Activated CD4-positive, alpha-beta T cell treated with anti-CD3 and anti-CD28 coated beads, Interleukin-2, Interleukin-6, amounts not matched to agents 100 ng/mL and 50 ng/mL, durations not matched to agents 16 hours and 8 hours (primary cell): ENCODE measurements around the gene WIF1.

Source experiments
- DNase-seq: peaks from one replicate; pipeline ENCODE4 v3.0.0-alpha.2; 2020

Gene WIF1

DNA sequence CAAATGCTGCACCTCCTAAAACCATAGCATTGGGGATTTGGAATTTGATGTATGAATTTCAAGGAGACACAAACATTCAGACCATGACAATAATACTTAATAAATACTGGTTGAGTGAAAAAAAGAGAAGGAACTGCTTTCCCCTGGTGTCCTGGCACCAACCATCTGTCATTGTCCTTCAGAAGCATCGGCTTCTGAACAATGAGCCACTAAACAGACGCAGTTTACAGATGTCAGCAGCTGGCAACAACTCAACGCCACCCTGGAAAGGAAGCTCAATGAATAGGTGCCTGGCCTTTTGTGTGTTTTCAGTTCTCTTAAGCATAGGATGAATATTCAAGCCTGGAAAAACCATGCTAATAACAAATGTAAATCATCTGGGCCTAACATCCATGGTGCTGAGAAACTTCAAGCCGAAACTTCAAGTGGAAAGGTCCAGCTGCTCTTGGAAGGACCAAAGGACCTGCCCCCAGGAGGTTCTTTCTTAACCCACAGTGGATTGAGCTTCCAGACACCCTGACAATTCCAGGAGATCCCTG is 101.3 kb downstream of the WIF1 start:
- no peak for DNase-seq

DNA sequence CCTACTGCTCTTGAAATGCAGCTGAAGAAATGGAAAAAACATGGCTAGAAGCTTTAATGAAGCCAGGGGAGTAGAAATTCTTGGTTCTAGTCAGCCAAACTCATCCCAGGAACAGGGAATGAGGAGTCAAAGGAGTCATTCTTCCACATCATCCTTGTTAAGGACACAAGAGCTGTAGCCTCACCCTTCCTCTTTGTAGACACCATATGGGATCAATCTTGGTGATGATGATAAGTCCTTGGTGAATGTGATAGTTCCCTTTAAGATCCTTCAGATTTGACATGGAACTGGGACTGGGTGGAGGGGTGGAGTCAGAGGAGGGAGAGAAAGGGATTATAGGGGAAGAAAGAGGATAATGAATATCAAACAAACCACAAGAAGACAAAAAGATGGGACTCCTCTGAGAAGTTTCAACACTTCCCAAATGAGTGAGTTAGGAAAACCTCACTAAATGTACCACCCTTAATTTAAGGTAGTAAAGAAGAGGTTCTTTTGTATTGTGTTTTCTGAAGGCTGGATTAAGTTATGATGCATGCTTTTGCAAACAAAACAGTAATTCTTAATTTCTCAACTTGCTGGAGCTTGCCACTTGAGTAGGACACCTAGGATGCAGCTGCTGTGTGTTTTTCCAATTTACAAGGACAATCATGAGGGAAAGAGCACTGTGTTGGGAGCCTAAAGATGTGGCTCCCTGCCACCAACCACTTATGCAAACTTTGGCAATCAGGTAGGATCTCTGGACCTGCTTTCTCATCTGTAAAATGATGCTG is 104.0 kb downstream of the WIF1 start:
- DNase-seq, result no peak

DNA sequence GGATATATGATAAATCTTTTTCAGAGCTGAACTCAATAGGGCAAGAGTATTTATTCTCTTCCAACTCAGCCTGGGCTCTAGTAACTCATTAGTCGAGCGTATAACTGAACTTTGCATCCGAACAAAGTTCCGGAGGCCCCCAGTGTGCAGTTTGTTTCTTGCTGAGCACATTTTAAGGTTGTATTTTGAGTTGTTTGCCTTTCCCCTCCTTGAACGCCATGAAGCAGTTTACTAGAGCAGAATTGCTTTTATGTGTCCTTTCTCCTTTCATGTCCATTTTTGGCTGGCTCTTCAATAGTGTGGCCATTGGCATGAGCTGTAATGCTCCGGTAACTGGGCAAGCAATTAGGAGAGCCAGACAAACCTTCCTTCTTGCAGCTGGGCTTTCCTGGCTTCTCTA is 105.3 kb downstream of the WIF1 start:
- no peak for DNase-seq

DNA sequence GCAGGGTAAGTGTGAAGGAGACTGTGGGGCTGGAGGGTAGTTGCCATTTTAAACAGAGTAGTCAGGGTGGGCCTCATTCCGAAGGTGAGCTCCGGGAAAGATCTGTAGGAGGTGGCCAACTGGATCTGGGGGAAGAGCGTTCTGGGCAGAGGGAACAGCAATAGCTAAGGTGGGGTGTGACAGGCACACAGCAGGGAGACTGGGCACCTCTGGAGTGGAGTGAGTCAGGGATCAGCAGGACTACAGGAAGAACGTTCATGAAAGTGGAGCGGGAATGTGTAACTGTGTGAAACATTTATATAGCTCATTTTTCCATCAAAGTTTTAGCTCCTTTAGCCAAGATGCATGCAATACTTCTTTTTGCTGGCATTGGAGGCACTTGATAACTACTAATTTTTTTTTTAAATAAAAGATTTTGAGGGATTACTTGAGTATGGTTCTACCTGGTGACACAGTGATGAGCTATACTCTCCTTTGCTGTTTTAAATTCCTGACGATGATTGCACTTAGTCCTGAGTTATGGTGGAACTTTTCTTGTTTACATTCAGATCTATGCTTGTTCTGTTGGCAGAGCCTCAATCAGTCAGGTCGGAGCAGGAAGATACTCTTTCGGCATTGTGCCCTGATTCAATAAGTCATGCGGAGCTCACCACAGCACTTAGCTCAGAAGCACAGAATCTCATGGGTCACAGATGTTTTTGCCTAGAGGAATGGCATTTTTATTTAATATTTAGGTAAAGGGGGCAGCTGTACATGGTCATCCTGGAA is 106.4 kb downstream of the WIF1 start:
- DNase-seq, result no peak

DNA sequence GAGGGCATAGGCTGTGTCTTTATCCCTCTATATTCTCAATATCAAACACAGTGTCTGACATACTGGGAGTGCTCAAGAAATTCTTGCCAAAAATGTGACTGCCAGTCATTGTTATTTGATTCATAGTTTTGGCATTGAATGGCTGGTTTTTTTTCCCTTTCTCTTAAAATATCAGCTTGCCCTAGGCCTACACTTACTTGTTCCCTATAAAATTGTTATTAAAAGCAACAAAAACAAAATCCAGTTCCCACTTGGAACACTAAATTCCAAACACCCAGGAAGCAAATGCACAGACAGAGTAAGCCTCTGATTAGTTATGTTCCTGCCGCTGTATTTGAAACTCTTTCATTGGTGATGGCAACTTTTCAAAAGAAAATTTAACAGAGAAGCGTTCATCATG is 110.7 kb downstream of the WIF1 start:
- DNase-seq, result no peak

DNA sequence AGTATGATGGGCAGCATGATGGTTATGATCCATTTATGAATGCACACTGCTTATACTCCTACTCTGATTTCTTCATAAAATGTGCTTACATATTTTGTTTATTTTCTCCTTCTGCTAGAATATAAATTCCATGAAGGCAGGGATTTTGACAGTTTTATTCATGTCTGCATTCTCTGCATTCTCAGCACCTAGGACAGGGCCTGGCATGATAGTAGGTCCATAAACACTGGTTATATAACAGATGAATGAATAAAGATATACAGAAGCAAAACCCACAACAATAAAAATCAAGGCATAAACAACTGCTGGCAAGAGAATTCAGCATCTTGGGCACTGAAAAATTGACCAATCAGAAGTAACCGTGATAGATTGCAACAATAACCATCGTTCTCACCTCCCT is 115.4 kb downstream of the WIF1 start:
- DNase-seq, result no peak

DNA sequence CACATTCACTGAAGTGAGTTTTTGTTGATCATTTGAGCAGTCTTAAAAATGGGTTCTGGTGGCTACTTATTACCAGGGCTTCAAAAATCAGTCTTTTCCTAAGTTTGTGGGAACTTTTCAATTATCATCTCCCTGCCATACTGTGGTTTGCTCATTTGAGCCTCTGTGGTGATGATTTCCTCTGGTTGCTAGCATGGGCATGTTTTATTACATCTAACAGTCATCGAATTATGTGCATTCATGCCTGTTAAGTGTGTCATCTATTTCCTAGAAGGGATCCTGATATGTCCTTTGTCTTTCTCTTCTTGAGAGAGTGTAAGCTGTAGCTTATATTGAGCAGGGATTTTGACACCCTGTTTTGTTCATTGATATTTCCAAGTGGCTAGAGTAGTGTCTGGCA is 116.8 kb downstream of the WIF1 start:
- DNase-seq, result no peak
